ENCODE measurements around the gene PSMD1.
"Not testable (repeated sequence)": the region's sequence is repeated elsewhere in the genome, so short reads cannot be mapped to it uniquely, and the experiment has no call there.

Gene PSMD1

GRCh38 chr2:231184319-231184718 lies 127.7 kb downstream of the PSMD1 start:
- Mint-ChIP-seq H3K27ac (no peak overlapping the region), H3K36me3 (ENCODE audit: low read depth) (no peaks in the 10 kb centered on the region), H3K27me3 (peaks cover 18% of the 10 kb centered on the region), H3K9me3 (no peaks in the 10 kb centered on the region), H3K4me1 (ENCODE audit: low read depth) (peaks cover 9% of the 10 kb centered on the region), H3K4me3 (no peak overlapping the region)
- DNase-seq: no peak

- Mint-ChIP-seq H3K36me3 (ENCODE audit: low read depth) (no peaks in the 10 kb centered on the region), H3K4me3 (no peak overlapping the region), H3K27me3 (peaks cover 25% of the 10 kb centered on the region), H3K27ac (no peak overlapping the region), H3K4me1 (ENCODE audit: low read depth) (peaks cover 2% of the 10 kb centered on the region), H3K9me3 (no peaks in the 10 kb centered on the region)
- DNase-seq: no peak
Observed at GRCh38 chr2:231185050-231185725, 128.5 kb downstream of the PSMD1 start.

DNA sequence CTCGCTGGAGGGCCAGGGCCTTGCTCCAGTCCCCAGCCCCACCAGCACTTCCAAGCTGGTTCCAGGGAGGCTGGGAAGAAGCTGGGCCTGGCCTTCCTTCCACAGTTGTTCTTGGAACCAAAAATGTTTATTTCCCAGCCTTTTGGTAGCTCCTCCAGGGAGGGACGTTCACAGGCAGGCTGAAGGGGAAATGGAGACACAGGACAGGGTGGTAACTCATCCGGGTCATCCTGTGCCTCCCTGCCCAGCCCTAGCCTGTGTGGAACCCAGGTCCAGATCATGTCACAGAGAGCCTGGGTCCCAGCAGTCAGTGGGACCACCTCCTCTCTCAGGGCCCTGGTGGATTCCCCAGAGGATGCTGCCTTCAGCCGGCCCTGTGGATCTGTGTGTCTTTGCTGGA lies 129.2 kb downstream of the PSMD1 start:
- no peaks in the 10 kb centered on the region for H3K9me3 Mint-ChIP-seq
- no peak overlapping the region for H3K4me3 Mint-ChIP-seq
- H3K36me3 Mint-ChIP-seq (ENCODE audit: low read depth): no peaks in the 10 kb centered on the region
- no peaks in the 10 kb centered on the region for H3K4me1 Mint-ChIP-seq (ENCODE audit: low read depth)
- DNase-seq: no peak
- H3K27ac Mint-ChIP-seq: no peak overlapping the region
- peaks cover 31% of the 10 kb centered on the region for H3K27me3 Mint-ChIP-seq

- no peak for DNase-seq
Observed at GRCh38 chr2:231186325-231186724, 129.7 kb downstream of the PSMD1 start.

GRCh38 chr2:231187736-231188505 lies 131.3 kb downstream of the PSMD1 start:
- H3K9me3 Mint-ChIP-seq: no peaks in the 10 kb centered on the region
- no peak for DNase-seq
- no peaks in the 10 kb centered on the region for H3K4me1 Mint-ChIP-seq (ENCODE audit: low read depth)
- no peaks in the 10 kb centered on the region for H3K36me3 Mint-ChIP-seq (ENCODE audit: low read depth)
- peaks cover 41% of the 10 kb centered on the region for H3K27me3 Mint-ChIP-seq
- H3K4me3 Mint-ChIP-seq: no peak overlapping the region
- H3K27ac Mint-ChIP-seq: no peak overlapping the region

More at GRCh38 chr2:231186325-231186724, 129.7 kb downstream of the PSMD1 start:
- Mint-ChIP-seq H3K9me3 (no peaks in the 10 kb centered on the region), H3K4me1 (ENCODE audit: low read depth) (no peaks in the 10 kb centered on the region), H3K27me3 (peaks cover 31% of the 10 kb centered on the region), H3K36me3 (ENCODE audit: low read depth) (no peaks in the 10 kb centered on the region), H3K4me3 (no peak overlapping the region), H3K27ac (no peak overlapping the region)

DNA sequence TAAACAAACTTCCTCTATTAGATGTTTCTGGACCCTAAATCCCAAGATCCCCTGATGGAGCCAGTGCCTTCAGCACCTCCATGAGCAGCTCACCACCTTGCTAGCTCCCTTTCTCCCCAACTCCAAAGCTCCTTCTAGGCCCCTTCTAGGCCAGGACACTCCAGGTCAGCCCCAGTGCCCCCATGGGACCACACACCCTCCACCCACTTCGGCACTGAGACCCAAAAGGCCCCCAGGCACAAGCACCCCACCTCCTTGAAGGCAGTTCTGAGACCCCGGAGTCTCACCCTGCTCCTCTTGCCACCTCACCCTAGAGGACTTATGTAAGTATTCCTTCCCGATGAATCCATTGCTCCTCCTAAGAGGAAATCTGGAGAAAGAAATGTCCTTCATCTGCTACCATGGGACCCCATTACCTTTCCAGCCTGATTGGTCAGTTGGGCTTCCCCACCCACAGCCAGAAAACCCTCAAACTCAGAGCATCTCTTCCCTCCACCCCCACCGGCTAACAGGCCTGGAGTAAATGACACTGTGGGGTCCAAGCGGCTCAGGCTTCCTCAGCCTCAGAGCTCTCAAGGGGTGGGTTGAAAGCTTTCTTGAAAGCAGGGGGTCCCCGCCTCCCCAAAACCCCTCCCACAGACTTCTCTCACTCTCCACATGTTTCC lies 132.0 kb downstream of the PSMD1 start:
- H3K27me3 Mint-ChIP-seq: peaks cover 41% of the 10 kb centered on the region
- no peak overlapping the region for H3K27ac Mint-ChIP-seq
- H3K4me3 Mint-ChIP-seq: no peak overlapping the region
- DNase-seq: no peak
- no peaks in the 10 kb centered on the region for H3K4me1 Mint-ChIP-seq (ENCODE audit: low read depth)
- no peaks in the 10 kb centered on the region for H3K36me3 Mint-ChIP-seq (ENCODE audit: low read depth)
- H3K9me3 Mint-ChIP-seq: no peaks in the 10 kb centered on the region

- Mint-ChIP-seq H3K36me3 (ENCODE audit: low read depth) (no peaks in the 10 kb centered on the region), H3K4me3 (no peak overlapping the region), H3K27me3 (peaks cover 43% of the 10 kb centered on the region), H3K27ac (no peak overlapping the region), H3K9me3 (no peaks in the 10 kb centered on the region), H3K4me1 (ENCODE audit: low read depth) (no peaks in the 10 kb centered on the region)
- DNase-seq: no peak
Observed at GRCh38 chr2:231189171-231189530, 132.5 kb downstream of the PSMD1 start.

DNA sequence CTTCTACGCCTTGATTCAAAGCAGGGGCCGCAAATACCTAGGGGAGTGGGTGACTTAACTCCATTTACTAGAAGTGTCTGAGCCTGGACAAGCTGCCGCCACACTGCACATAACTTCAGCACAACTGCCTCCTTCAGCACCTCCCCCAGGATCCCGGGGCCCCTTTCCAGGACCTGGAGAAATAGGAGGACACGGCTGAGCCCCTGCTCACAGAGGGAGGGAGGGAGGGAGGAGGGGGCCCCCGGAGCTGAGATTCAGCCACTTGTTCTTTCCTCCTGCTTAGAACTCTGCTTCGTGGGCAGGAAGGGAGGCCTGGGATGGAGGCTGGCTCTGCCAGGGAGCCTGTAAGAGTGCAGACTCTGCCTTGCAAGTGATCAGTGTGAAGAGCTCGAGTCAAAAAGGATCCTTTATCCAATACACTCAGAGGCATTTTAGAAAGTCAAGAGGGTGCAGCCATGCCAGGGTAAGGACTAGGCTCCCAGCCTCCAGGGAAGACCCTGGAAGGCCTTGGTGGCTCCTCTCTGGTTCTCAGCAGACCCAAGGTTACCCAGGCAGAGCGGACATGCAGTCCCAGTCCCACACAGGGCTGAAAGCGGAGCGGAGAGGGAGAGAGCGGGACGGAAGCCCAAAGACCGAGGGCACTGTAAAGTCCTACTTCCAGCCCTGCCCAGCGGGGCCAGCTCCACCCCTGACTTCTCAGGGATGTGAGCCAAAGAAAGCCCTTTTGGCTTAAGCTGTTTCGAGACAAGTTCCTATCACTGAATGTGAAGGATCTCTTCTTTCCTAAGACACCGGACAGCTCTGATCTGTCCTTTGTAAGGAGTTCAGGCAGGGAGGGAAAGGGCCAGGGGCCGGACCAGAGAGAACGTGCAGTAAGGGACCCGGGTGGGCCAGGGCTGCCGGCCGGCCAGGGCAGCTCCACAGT lies 133.2 kb downstream of the PSMD1 start:
- no peak for DNase-seq
- H3K27ac Mint-ChIP-seq: no peak overlapping the region
- H3K27me3 Mint-ChIP-seq: peaks cover 44% of the 10 kb centered on the region
- H3K4me1 Mint-ChIP-seq (ENCODE audit: low read depth): no peaks in the 10 kb centered on the region
- H3K9me3 Mint-ChIP-seq: no peaks in the 10 kb centered on the region
- no peaks in the 10 kb centered on the region for H3K36me3 Mint-ChIP-seq (ENCODE audit: low read depth)
- H3K4me3 Mint-ChIP-seq: no peak overlapping the region

DNA sequence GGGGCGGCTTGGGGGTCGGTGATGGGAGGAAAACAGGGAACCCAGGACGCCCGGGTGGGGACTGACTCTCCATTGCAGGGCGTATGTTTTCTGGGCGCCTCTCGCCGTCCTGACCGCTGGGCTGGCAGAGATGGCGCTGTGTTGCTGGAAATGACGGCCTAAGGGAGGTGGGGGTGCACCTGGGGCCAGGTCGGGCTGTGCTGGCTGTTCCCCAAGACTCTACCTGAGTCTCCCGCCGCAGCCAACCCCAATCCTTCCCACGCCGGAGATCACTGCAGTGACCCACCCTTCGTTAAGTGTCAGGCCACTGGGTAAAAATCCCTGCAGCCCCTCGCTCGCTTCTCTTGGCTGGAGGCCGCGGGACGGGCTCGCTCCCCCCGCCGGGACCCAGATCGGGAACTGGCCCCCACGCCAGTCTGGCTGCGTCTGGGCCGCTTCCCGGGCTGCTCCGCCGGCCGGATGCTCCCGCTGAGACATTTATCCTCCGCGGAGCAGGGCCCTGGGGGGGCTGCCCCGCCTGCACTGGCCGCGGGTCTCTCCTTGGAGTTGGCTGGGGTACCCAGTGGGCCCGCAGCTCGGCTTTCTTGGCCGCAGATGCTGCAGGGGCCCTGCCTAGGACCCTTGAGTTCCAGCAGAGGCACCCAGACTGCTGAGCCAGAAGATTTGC lies 134.0 kb downstream of the PSMD1 start:
- Mint-ChIP-seq H3K4me1 (ENCODE audit: low read depth) (no peaks in the 10 kb centered on the region), H3K4me3 (no peak overlapping the region), H3K27me3 (peaks cover 44% of the 10 kb centered on the region), H3K27ac (no peak overlapping the region), H3K36me3 (ENCODE audit: low read depth) (no peaks in the 10 kb centered on the region), H3K9me3 (no peaks in the 10 kb centered on the region)
- no peak for DNase-seq

DNA sequence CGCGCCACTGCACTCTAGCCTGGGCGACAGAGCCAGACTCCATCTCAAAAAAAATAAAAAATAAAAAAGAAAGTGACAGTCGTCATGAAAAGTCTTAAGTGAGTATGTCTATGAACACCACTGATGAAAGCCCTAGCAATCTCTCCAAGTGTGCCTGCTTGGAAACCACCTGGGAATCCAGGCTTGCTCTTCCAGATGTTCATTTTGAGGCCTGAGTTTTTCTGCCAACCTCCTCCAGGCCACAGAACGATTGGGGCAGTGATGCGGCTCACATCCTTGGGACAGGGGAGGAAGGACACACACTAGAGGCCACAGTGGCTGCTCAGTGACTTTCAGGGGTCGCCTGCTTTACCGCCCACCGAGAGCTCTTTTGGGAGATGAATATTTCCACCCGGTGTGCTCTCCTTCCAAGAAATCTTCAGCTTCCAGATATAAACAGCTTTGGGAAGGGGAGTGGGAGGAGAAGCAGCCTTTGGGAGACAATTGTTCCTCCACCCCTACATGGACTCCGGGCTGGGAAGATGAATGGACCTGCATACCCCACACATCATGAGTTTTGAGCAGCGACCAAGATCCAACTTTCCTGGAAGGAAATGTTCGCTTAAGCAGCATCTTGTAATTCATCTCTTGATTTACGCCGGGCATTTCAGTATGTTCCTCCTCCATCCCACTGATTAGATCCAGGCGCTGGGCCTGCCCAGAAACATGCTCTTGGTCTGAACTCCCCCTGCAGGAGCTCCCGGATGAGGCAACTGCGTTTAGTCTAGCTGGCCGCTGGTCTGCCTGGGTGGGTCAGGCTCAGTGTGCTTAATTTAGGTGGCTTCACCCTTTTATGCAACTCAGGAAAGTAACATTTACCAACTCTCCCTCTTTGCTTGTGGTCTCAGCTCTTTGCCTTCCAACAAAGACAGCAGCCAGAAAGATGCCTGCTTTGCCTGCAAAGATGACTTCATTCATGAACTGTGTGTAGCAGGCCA lies 135.5 kb downstream of the PSMD1 start:
- Mint-ChIP-seq H3K4me3 (no peak overlapping the region), H3K27ac (no peak overlapping the region), H3K4me1 (ENCODE audit: low read depth) (no peaks in the 10 kb centered on the region), H3K27me3 (peaks cover 44% of the 10 kb centered on the region), H3K36me3 (ENCODE audit: low read depth) (no peaks in the 10 kb centered on the region), H3K9me3 (no peaks in the 10 kb centered on the region)
- no peak for DNase-seq

- Mint-ChIP-seq H3K4me3 (no peak overlapping the region), H3K4me1 (ENCODE audit: low read depth) (peaks cover 8% of the 10 kb centered on the region), H3K9me3 (no peaks in the 10 kb centered on the region), H3K36me3 (ENCODE audit: low read depth) (peaks cover 2% of the 10 kb centered on the region), H3K27ac (no peak overlapping the region), H3K27me3 (peaks cover 38% of the 10 kb centered on the region)
- DNase-seq: no peak
Observed at GRCh38 chr2:231193216-231193615, 136.5 kb downstream of the PSMD1 start.

GRCh38 chr2:231196592-231196991 lies 139.9 kb downstream of the PSMD1 start:
- H3K36me3 Mint-ChIP-seq (ENCODE audit: low read depth): peaks cover 3% of the 10 kb centered on the region
- no peak overlapping the region for H3K4me3 Mint-ChIP-seq
- DNase-seq: no peak
- H3K4me1 Mint-ChIP-seq (ENCODE audit: low read depth): peaks cover 17% of the 10 kb centered on the region
- no peaks in the 10 kb centered on the region for H3K9me3 Mint-ChIP-seq
- peaks cover 11% of the 10 kb centered on the region for H3K27me3 Mint-ChIP-seq
- H3K27ac Mint-ChIP-seq: no peak overlapping the region

- not testable (repeated sequence) for H3K36me3 Mint-ChIP-seq (ENCODE audit: low read depth); H3K9me3 Mint-ChIP-seq; DNase-seq; H3K27ac Mint-ChIP-seq; H3K27me3 Mint-ChIP-seq
- peak overlapping the region; percentile 91 for H3K4me3 Mint-ChIP-seq
- peaks cover 17% of the 10 kb centered on the region for H3K4me1 Mint-ChIP-seq (ENCODE audit: low read depth)
Observed at GRCh38 chr2:231197196-231197595, 140.5 kb downstream of the PSMD1 start.
